ENCODE measurements around the gene FOXD1. TPM values are rescaled to one million over a fixed set of nuclear protein-coding genes. Genes with fewer than 3 reads are reported as not detected.

Gene FOXD1
- total and polyA plus RNA-seq, 2 of the 8 experiments (the other 6 are each of a cell fraction or from before 2014, with no cell fraction given), result 0.11 to 1.1 TPM

GRCh38 chr5:73495772-73496335, 47.3 kb upstream of the FOXD1 start (continued):
- TF ChIP-seq, protein P1, sequence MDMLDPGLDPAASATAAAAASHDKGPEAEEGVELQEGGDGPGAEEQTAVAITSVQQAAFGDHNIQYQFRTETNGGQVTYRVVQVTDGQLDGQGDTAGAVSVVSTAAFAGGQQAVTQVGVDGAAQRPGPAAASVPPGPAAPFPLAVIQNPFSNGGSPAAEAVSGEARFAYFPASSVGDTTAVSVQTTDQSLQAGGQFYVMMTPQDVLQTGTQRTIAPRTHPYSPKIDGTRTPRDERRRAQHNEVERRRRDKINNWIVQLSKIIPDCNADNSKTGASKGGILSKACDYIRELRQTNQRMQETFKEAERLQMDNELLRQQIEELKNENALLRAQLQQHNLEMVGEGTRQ (IDR thresholded peaks at IDR 0.05; ENCODE audit: low read length), result no peak
- no peak for TF ChIP-seq CHD1 (IDR thresholded peaks at IDR 0.05; ENCODE audit: low read depth, low read length)

Measured in H1 (cell line).